OCI-LY7 (cell line): ENCODE results near the gene CD2AP.

ENCODE experiments used
- CTCF ChIP-seq: fragments of 200-600 bp; sonication (generic); conservative IDR thresholded peaks from 2 replicates; pipeline ENCODE4 v1.5.1; 2014; ENCODE audit warnings: mild to moderate bottlenecking, antibody characterized with exemption, low read length, moderate library complexity, mixed read lengths
- EZH2phosphoT487 ChIP-seq: fragments of 200-600 bp; sonication (generic); IDR thresholded peaks from 2 replicates; pipeline ENCODE4 v1.6.1; 2018; ENCODE audit warnings: low read depth, borderline replicate concordance, mild to moderate bottlenecking, mixed run types, antibody characterized with exemption, low read length, moderate library complexity, mixed read lengths

DNA sequence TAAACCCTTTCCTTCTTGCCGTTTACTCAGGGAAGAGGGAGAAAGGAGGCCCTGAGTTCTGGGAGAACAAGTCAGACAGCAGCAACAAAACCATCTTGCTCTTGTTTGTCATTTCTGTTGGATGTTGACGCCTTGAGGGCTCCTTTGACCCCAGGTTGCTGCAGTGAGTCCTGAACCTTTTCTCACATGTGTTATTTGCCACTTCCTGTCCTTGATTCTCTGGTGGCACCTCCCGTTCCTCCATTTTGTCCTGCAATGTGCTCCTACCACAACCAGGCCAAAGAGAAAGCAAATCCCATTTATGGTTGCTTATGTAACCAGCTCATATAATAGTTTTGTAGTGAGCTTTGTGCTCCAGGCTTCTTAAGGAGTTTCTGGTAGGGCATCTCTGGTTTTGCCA lies 154.2 kb downstream of the CD2AP start:
- no peak for TF ChIP-seq EZH2phosphoT487
- TF ChIP-seq CTCF, result no peak
